NK-92 (cell line): Measurements from ENCODE around the gene PUDP.

ENCODE experiments used
- DNase-seq: peaks from one replicate; lab custom pipeline; 2025; ENCODE audit not compliant: unreplicated experiment; lab: John Stamatoyannopoulos, UW

PUDP gene

DNA sequence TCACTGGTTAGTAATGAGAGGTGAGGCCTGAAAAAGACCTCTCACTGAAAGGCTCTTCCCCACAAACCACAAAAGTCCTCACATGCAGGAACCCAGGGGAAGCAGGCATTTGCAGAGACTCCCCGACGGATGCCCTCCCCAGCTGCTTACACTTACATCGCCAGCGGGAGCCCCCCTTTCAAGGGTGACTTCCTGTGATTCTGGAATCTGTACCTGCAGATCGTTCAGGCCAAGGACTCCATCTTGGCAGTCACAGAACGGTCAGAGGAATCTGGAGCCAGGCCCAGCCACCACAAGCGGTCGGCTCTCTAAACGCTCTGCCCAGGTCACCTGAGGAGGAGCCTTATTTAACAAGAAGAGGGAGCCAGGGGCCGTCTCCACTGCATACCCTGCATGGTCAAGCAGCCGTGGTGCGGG is 71.7 kb downstream of the PUDP start:
- DNase-seq, result no peak

DNA sequence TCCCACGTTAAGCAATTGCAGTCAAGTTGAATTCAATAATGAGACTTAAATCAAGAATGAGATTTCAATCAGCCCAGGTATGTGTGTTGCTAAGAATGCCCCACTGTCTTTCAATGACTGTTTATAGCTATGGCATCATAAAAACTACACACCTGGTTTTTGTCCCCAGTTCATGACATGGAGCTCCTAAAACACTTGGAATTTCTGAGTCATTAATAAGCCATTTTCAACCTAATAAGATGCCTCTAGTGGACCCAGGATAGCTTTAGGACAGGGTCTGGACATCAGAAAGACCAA is 73.1 kb downstream of the PUDP start:
- DNase-seq, result no peak

GRCh38 chrX:7074148-7074907 is 73.6 kb downstream of the PUDP start:
- no peak for DNase-seq

DNA sequence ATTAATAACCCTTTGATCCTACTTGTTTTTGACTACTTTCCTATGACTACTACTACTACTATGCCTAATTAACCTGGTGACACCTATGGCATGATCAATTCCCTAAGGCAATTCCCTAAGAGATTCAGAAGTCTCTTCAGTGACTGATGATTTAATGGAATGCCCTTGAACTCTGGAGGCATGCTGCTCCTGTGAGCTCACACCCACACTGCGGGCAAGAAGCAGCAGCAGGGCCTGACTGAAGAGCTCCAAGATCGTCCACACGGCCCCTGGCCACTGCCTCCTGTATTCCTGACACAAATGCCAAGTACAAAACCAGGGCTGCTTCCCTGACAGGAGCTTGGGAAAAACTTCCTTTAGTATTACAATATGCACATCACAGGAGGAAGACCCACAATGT is 74.6 kb downstream of the PUDP start:
- DNase-seq, result no peak

- DNase-seq, result no peak
Measured at GRCh38 chrX:7072856-7073255, 75.1 kb downstream of the PUDP start.

GRCh38 chrX:7071390-7071789 is 76.6 kb downstream of the PUDP start:
- DNase-seq, result no peak

- DNase-seq, result no peak
Measured at GRCh38 chrX:7069556-7069955, 78.4 kb downstream of the PUDP start.

GRCh38 chrX:7068939-7069367 is 79.0 kb downstream of the PUDP start:
- no peak for DNase-seq

GRCh38 chrX:7067256-7067655 is 80.7 kb downstream of the PUDP start:
- no peak for DNase-seq

GRCh38 chrX:7065473-7065872 is 82.5 kb downstream of the PUDP start:
- DNase-seq, result no peak

DNA sequence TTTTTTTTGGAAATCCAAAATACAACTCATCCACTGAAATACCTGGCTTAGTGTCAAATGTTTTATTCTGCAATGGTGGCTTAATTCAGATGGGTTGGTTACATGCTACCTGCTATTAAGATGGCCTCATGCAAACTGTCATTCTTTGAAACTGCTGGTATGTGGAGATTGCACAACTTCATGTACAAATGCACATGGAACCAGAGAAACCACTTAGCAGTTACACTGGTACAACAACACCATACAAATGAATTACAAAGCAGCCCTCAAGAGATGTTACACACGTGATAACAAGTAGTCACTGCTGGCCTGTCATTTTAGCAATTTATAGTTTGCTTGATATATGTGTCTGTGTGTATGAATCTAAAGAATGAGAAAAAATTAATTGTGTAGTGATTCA is 85.0 kb downstream of the PUDP start:
- DNase-seq, result no peak

DNA sequence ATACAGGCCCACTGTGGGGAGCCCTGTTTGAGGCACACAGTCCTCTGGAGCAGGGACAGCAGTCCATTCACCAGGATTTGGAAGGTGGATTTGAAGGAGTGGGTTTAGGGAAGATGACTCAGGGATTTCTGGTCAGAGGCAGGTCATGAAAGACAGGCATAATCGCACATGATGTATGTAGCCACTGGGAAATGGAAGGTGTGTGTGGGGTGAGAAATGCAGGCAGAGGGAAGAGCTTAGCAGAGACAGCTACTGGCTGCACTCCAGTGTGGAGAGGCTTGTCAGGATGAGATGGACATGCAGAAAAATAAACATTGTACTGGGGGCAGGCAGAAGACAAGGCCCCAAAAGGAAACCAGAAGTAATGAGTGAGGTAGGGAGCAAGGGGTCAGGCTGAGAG is 85.7 kb downstream of the PUDP start:
- DNase-seq, result no peak

- DNase-seq, result no peak
Measured at GRCh38 chrX:7061429-7061828, 86.5 kb downstream of the PUDP start.

- DNase-seq, result no peak
Measured at GRCh38 chrX:7060444-7060843, 87.5 kb downstream of the PUDP start.

- no peak for DNase-seq
Measured at GRCh38 chrX:7059859-7060258, 88.1 kb downstream of the PUDP start.

- no peak for DNase-seq
Measured at GRCh38 chrX:7059214-7059838, 88.6 kb downstream of the PUDP start.

GRCh38 chrX:7055386-7056137 is 92.4 kb downstream of the PUDP start:
- DNase-seq, result no peak

- no peak for DNase-seq
Measured at GRCh38 chrX:7054219-7055216, 93.4 kb downstream of the PUDP start.

DNA sequence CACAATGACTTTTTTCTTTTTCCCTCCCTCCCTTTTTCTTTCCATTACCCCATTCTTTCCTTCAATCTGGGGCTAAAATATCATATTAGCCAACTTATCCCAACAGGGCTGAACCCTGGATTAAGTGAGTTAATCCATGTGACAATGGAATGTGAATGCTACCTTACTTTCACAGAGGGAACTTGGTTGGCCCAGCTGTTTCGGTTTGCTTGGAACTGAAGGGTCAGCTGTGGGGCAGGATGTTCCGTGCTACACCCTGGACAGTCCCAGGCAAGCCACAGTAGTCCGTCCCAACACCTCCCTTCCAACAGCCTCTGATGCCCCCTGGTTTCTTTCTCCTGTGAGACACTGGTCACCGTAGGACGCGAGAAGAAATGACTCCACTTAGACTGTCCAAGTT is 95.4 kb downstream of the PUDP start:
- DNase-seq, result no peak

DNA sequence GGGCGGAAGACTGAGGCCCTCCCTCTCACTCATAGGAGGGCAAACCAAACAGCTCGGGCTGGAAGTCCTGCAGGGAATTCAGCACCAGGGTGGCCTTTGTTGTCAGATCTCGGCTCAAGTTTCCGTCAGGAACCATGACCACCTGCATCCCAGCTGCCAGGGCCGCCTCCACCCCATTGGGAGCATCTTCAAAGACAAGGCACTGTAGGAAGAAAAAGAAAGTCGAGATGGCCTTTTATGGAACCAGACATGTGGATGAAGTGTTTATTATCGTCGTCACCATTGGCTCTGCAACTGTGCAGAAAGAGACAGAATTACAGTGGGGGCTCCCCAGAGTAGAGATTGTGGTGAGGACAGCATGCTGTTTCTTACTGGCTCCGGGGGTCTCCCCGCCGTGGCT is 97.7 kb downstream of the PUDP start:
- DNase-seq, result no peak

GRCh38 chrX:7047951-7048350 is 100.0 kb downstream of the PUDP start:
- no peak for DNase-seq
